Mesenchymal stem cell (in vitro differentiated cells and primary cell): ENCODE data around the gene MAP2K6.

Experiments used
- DNase-seq: peaks from one replicate; pipeline ENCODE4 v3.0.0-alpha.2; 2013
- H2AFZ ChIP-seq: one replicate; pipeline ENCODE4 v1.6.1; 2013; ENCODE audit warnings: low read depth, mild to moderate bottlenecking, control low read depth, inconsistent platforms, low read length, moderate library complexity
- H2AK5ac ChIP-seq: 2 replicates; pipeline ENCODE4 v1.6.1; 2013; ENCODE audit warnings: low read length, moderate library complexity, mild to moderate bottlenecking, inconsistent platforms; ENCODE audit not compliant: severe bottlenecking
- H2BK120ac ChIP-seq: one replicate; pipeline ENCODE4 v1.6.1; 2013; ENCODE audit warnings: low read depth, mild to moderate bottlenecking, inconsistent platforms, low read length, moderate library complexity
- H2BK12ac ChIP-seq, 2 experiments: one replicate each; pipeline ENCODE4 v1.6.1; 2013; ENCODE audit warnings: inconsistent platforms in 2 of 2, low read length in 2 of 2, mild to moderate bottlenecking in 2 of 2, moderate library complexity in 2 of 2, control low read depth in 1 of 2
- H2BK15ac ChIP-seq: one replicate; pipeline ENCODE4 v1.6.1; 2013; ENCODE audit warnings: mild to moderate bottlenecking, low read depth, inconsistent platforms; ENCODE audit not compliant: poor library complexity, severe bottlenecking
- H2BK5ac ChIP-seq: 2 replicates; pipeline ENCODE4 v1.6.1; 2013; ENCODE audit warnings: low read depth, mild to moderate bottlenecking, low read length, control low read depth, inconsistent platforms; ENCODE audit not compliant: poor library complexity, severe bottlenecking
- H3K14ac ChIP-seq, 2 experiments: one replicate each; pipeline ENCODE4 v1.6.1; 2013; ENCODE audit warnings: inconsistent platforms in 2 of 2, low read length in 2 of 2, control low read depth in 1 of 2, mild to moderate bottlenecking in 1 of 2, moderate library complexity in 1 of 2
- H3K18ac ChIP-seq, 2 experiments: one replicate each; pipeline ENCODE4 v1.6.1; 2013; ENCODE audit warnings: inconsistent platforms in 2 of 2, low read length in 2 of 2, control low read depth in 1 of 2, low read depth in 1 of 2, mild to moderate bottlenecking in 1 of 2
- H3K23ac ChIP-seq, 2 experiments: one replicate each; pipeline ENCODE4 v1.6.1; 2013; ENCODE audit warnings: inconsistent platforms in 2 of 2, low read length in 2 of 2, mild to moderate bottlenecking in 2 of 2, moderate library complexity in 2 of 2, control low read depth in 1 of 2
- H3K27ac ChIP-seq: 2 replicates; pipeline ENCODE4 v1.5.1; 2013; ENCODE audit warnings: mild to moderate bottlenecking, moderate library complexity, low read length, control low read depth, inconsistent platforms; ENCODE audit not compliant: poor library complexity, severe bottlenecking
- H3K27me3 ChIP-seq, 2 experiments: 2 replicates each; pipeline versions ENCODE4 v1.6.1 to v1.7.0; 2013; ENCODE audit warnings: low read length in 2 of 2, mild to moderate bottlenecking in 2 of 2, moderate library complexity in 2 of 2, control low read depth in 1 of 2, inconsistent platforms in 1 of 2; ENCODE audit not compliant: control insufficient read depth in 1 of 2, insufficient read depth in 1 of 2
- H3K36me3 ChIP-seq, 2 experiments: 2 replicates each; pipeline versions ENCODE4 v1.6.1 to v1.7.0; 2013; ENCODE audit warnings: low read length in 2 of 2, control low read depth in 1 of 2, inconsistent platforms in 1 of 2, low read depth in 1 of 2, mild to moderate bottlenecking in 1 of 2; ENCODE audit not compliant: insufficient read depth in 2 of 2, control insufficient read depth in 1 of 2
- H3K4ac ChIP-seq, 2 experiments: one replicate each; pipeline ENCODE4 v1.6.1; 2013; ENCODE audit warnings: inconsistent platforms in 2 of 2, low read length in 2 of 2, mild to moderate bottlenecking in 2 of 2, moderate library complexity in 2 of 2, control low read depth in 1 of 2, low read depth in 1 of 2
- H3K4me1 ChIP-seq: 2 replicates; pipeline ENCODE4 v1.6.1; 2013; ENCODE audit warnings: low read depth, low read length, control low read depth; ENCODE audit not compliant: control insufficient read depth, insufficient read depth
- H3K4me2 ChIP-seq: 2 replicates; pipeline ENCODE4 v1.6.1; 2013; ENCODE audit warnings: low read length, mild to moderate bottlenecking, inconsistent platforms; ENCODE audit not compliant: poor library complexity, severe bottlenecking
- H3K4me3 ChIP-seq, 2 experiments: 2 replicates each; pipeline versions ENCODE4 v1.5.1 to v1.7.0; 2013; ENCODE audit warnings: low read length in 2 of 2, mild to moderate bottlenecking in 2 of 2, control low read depth in 1 of 2, low read depth in 1 of 2; ENCODE audit not compliant: insufficient read depth in 1 of 2
- H3K79me1 ChIP-seq: replicated peaks from 2 replicates; pipeline ENCODE4 v1.6.1; 2013; ENCODE audit warnings: mild to moderate bottlenecking, control low read depth, low read length, inconsistent platforms; ENCODE audit not compliant: poor library complexity, severe bottlenecking
- H3K9ac ChIP-seq: 2 replicates; pipeline ENCODE4 v1.7.0; 2013; ENCODE audit warnings: mild to moderate bottlenecking, low read length, moderate library complexity
- H3K9me3 ChIP-seq: 2 replicates; pipeline ENCODE4 v1.7.0; 2013; ENCODE audit warnings: mild to moderate bottlenecking, low read length; ENCODE audit not compliant: control insufficient read depth
- H4K8ac ChIP-seq: one replicate; pipeline ENCODE4 v1.6.1; 2013; ENCODE audit warnings: inconsistent platforms, mild to moderate bottlenecking, low read length, moderate library complexity
- H4K91ac ChIP-seq: one replicate; pipeline ENCODE4 v1.6.1; 2013; ENCODE audit warnings: mild to moderate bottlenecking, low read length, inconsistent platforms
- WGBS: methylation state at CpG from one replicate; pipeline ENCODE4 v1.1.7; 2013; ENCODE audit warnings: mixed read lengths; 5-methylcytosine and 5-hydroxymethylcytosine counted together

Gene MAP2K6

GRCh38 chr17:69461951-69462369 is 47.5 kb downstream of the MAP2K6 start:
- Histone ChIP-seq H3K18ac (no peak overlapping the region), H3K27ac (no peak overlapping the region), H3K9me3 (no peaks in the 10 kb centered on the region), H4K8ac (no peak overlapping the region), H2BK120ac (no peak overlapping the region), H3K23ac (peak overlapping the region in 1 of 2 experiments; percentile 72), H2BK12ac (no peak overlapping the region), H2BK15ac (no peak overlapping the region), H2AFZ (no peak overlapping the region), H3K4ac (peak overlapping the region in 1 of 2 experiments; percentile 13), H4K91ac (no peak overlapping the region), H3K27me3 (no peaks in the 10 kb centered on the region), H3K14ac (no peak overlapping the region), H3K79me1 (peaks cover 4% of the 10 kb centered on the region), H2AK5ac (peak overlapping the region; percentile 42), H3K9ac (no peak overlapping the region), H3K4me1 (peaks cover 1% of the 10 kb centered on the region), H3K4me3 (no peak overlapping the region), H2BK5ac (no peak overlapping the region), H3K36me3 (no peaks in the 10 kb centered on the region), H3K4me2 (no peak overlapping the region)
- WGBS = 92% methylated on average over 11 of the region's 11 CpGs
- DNase-seq = no peak

GRCh38 chr17:69462882-69463281 is 48.4 kb downstream of the MAP2K6 start:
- H3K79me1 ChIP-seq = peaks cover 4% of the 10 kb centered on the region
- H3K18ac ChIP-seq = no peak overlapping the region
- H2BK15ac ChIP-seq = no peak overlapping the region
- no peaks in the 10 kb centered on the region for H3K9me3 ChIP-seq
- no peak overlapping the region for H4K91ac ChIP-seq
- H3K14ac ChIP-seq = no peak overlapping the region
- H2BK120ac ChIP-seq = no peak overlapping the region
- no peak overlapping the region for H3K9ac ChIP-seq
- no peak overlapping the region for H2BK5ac ChIP-seq
- H3K4me3 ChIP-seq = no peak overlapping the region
- no peaks in the 10 kb centered on the region for H3K36me3 ChIP-seq
- H3K4me2 ChIP-seq = no peak overlapping the region
- H3K27ac ChIP-seq = no peak overlapping the region
- no peak for DNase-seq
- 97% methylated on average over 5 of the region's 8 CpGs for WGBS
- H2AFZ ChIP-seq = no peak overlapping the region
- H4K8ac ChIP-seq = no peak overlapping the region
- no peak overlapping the region for H3K4ac ChIP-seq
- H2AK5ac ChIP-seq = no peak overlapping the region
- peaks cover 1% of the 10 kb centered on the region for H3K4me1 ChIP-seq
- no peak overlapping the region for H3K23ac ChIP-seq
- H3K27me3 ChIP-seq = no peaks in the 10 kb centered on the region
- H2BK12ac ChIP-seq = no peak overlapping the region

- Histone ChIP-seq H2BK12ac (no peak overlapping the region), H3K4me2 (no peak overlapping the region), H3K27ac (peak overlapping the region; percentile 98), H3K9me3 (no peaks in the 10 kb centered on the region), H2BK5ac (peak overlapping the region; percentile 90), H2BK120ac (no peak overlapping the region), H3K27me3 (no peaks in the 10 kb centered on the region), H2AK5ac (peak overlapping the region; percentile 70), H3K79me1 (peaks cover 10% of the 10 kb centered on the region), H3K9ac (no peak overlapping the region), H4K91ac (no peak overlapping the region), H3K23ac (no peak overlapping the region), H4K8ac (no peak overlapping the region), H3K4me3 (no peak overlapping the region), H2AFZ (no peak overlapping the region), H3K4ac (no peak overlapping the region), H3K18ac (peak overlapping the region in 1 of 2 experiments; percentile 8), H3K14ac (no peak overlapping the region), H2BK15ac (no peak overlapping the region), H3K4me1 (peaks cover 1% of the 10 kb centered on the region), H3K36me3 (no peaks in the 10 kb centered on the region)
- peak; percentile 9 for DNase-seq
- WGBS = 66% methylated on average over 5 of the region's 6 CpGs
These were observed 52.0 kb downstream of the MAP2K6 start for GRCh38 chr17:69466451-69466850.

GRCh38 chr17:69466905-69467667 is 52.6 kb downstream of the MAP2K6 start:
- Histone ChIP-seq H3K18ac (peak overlapping the region in 1 of 2 experiments; percentile 34), H3K4ac (no peak overlapping the region), H3K23ac (no peak overlapping the region), H3K14ac (no peak overlapping the region), H3K36me3 (no peaks in the 10 kb centered on the region), H2BK15ac (no peak overlapping the region), H2BK12ac (no peak overlapping the region), H3K4me1 (no peaks in the 10 kb centered on the region), H4K8ac (no peak overlapping the region), H3K9me3 (no peaks in the 10 kb centered on the region), H3K4me2 (no peak overlapping the region), H2AK5ac (no peak overlapping the region), H3K27me3 (no peaks in the 10 kb centered on the region), H3K4me3 (no peak overlapping the region), H2AFZ (peak overlapping the region; percentile 27), H3K27ac (peak overlapping the region; percentile 98), H3K9ac (no peak overlapping the region), H3K79me1 (peaks cover 10% of the 10 kb centered on the region), H2BK120ac (no peak overlapping the region), H2BK5ac (no peak overlapping the region), H4K91ac (no peak overlapping the region)
- 68% methylated on average over 2 of the region's 3 CpGs for WGBS
- peak; percentile 82 for DNase-seq
